HG02938 (cell line): Measurements from ENCODE around the gene C12orf42.

Experiments used
- ATAC-seq: cut with Tn5 transposase; IDR thresholded peaks from one replicate; pipeline ENCODE4 v1.9.1; 2021; ENCODE audit warnings: mild to moderate bottlenecking, moderate library complexity; ENCODE audit not compliant: unreplicated experiment

Gene C12orf42

DNA sequence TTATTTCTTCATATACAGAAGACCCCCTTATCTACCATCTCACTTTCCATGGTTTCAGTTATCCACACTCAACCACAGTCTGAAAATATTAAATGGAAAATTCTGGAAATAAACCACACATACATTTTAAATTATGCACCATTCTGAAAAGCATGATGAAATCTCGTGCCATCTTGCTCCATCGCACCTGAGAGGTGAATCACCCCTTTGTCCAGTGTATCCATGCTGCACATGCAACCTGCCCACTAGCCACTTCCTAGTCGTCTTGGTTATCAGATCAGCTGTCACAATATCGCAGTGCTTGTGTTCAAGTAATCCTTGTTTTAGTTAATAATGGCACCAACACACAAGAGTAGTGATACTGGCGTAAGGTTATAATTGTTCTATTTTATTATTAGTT is 145.7 kb downstream of the C12orf42 start:
- no peak for ATAC-seq

DNA sequence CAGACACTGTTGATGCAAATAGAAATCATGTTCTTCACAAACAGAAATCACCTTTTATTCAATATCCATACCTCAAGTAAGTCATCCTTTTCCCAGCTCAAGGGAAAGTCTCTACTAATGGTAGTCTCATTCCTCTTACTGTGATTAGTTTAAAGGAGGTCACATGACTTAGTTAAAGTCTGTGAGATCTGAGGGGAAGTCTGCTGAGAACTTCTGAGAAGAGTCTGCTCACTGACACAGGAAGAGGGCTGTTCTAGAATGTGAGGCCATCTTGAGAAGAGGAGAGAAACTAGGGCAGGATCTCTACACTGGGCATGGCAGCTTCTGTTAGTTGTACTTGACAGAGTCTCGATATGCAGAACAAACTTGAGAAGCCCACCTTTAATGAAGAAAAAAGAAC is 146.8 kb downstream of the C12orf42 start:
- ATAC-seq: no peak

DNA sequence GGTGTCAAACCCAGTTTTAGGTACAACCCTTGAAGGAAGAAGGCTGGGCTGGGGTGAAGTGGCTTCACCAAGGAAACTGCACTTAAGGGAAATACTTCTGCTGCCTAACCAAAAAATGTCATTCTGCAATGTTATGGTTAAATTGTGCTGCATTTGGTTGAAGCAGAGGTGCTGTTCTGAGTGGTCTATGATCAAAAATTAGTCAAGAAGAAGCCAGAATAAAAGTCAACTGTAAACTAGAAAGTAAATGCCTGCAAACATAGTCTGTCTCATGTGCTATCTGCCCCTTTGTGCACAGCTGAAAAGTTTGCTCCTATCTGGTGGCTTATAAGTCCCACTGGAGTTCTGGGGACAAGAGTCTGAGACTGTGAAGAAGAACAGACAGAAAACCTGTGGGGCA is 158.8 kb downstream of the C12orf42 start:
- ATAC-seq: no peak

GRCh38 chr12:103334466-103334865 is 161.3 kb downstream of the C12orf42 start:
- ATAC-seq: no peak

GRCh38 chr12:103333676-103334075 is 162.1 kb downstream of the C12orf42 start:
- no peak for ATAC-seq

GRCh38 chr12:103331643-103332042 is 164.1 kb downstream of the C12orf42 start:
- no peak for ATAC-seq

- ATAC-seq: no peak
Observed at GRCh38 chr12:103330672-103331071, 165.1 kb downstream of the C12orf42 start.

DNA sequence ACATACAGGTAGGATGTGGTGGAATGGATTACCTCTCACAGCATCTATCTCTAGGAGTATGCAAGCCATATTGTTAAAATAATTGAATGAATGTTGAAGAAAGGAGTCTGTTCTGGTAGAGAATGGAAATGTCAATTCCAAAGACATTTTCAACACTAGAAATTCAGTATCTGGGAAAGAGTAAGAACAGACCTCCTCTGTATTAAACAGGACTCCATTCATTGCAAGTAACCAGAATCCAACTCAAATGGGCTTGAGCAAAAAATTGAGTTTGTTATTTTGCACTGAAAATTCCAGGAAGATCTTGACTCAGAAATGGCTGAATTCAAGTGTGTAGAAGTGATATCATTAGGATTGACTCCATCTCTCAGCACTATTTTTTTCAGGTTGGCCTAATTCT is 168.1 kb downstream of the C12orf42 start:
- no peak for ATAC-seq

DNA sequence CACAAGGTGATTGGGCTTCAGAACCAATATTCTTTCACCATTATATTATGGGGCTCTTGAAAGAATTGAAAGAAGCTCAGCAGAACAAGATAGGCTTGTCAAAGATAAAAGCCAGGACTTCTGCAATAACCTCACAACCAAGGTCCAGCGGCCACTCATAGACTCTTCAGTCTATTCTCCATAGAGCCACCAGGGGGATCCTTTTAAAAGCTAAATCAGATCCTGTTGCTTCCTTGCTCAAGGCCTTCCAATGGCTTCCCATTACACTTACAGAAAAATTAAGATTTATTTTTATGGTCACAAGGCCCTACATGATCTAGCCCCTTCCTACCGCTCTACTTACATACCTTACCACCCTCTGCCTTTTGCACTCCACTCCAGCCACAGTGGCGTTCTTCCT is 169.6 kb downstream of the C12orf42 start:
- no peak for ATAC-seq

- no peak for ATAC-seq
Observed at GRCh38 chr12:103318566-103318965, 177.2 kb downstream of the C12orf42 start.

- no peak for ATAC-seq
Observed at GRCh38 chr12:103317220-103317619, 178.5 kb downstream of the C12orf42 start.

- ATAC-seq: no peak
Observed at GRCh38 chr12:103314786-103315185, 181.0 kb downstream of the C12orf42 start.

- no peak for ATAC-seq
Observed at GRCh38 chr12:103313894-103314293, 181.9 kb downstream of the C12orf42 start.

GRCh38 chr12:103312742-103313354 is 182.9 kb downstream of the C12orf42 start:
- no peak for ATAC-seq

DNA sequence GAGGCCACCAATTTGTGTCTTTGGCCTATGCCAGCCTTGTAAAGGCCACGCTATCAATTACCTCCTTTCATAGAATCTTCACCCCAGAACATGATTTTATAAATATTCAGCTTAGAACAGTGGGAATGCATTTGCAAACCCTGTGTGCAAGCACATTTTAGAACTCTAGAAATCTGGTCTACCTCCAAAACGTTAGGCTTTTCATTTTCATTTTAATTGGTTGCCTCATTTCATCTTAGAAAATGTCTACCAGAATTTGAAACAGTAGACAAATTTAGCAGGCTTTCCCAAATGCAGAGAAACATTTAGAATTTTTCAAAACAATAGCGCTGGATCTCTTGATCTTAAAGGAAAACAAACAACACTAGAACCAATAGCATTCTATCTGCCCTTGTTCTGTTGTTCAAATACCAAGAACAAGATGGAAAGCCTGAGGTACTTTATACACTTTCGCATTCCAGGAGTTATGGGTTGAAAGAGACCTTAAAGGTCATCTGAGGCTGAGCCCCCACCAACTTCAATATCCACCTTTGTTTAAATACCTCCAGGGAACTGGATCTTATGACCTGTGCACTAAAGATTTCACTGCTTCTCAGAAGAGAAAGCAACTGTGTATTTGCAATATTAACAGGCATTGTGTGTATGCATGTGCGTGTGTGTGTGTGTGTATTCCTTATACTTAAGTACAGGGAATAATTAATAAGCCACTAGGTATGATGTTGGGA is 185.1 kb downstream of the C12orf42 start:
- ATAC-seq: no peak

DNA sequence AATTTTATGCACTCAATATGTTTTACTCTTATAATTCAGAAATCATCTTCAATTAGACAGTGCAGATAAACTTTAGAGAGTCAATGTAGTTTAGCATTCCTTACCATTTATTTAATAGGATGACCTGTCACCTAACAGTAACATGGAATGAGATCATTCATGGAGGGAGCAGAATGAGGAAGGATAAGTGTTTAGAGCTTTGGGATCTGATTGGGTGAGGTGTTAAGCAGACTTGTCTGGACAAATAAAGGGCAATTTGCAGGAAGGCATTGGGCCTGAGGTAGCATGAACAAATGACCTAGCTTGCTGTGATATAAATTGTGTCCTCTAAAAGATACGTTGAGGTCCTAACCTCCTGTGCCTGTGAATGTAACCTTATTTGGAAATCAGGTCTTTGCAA is 187.4 kb downstream of the C12orf42 start:
- ATAC-seq: no peak

DNA sequence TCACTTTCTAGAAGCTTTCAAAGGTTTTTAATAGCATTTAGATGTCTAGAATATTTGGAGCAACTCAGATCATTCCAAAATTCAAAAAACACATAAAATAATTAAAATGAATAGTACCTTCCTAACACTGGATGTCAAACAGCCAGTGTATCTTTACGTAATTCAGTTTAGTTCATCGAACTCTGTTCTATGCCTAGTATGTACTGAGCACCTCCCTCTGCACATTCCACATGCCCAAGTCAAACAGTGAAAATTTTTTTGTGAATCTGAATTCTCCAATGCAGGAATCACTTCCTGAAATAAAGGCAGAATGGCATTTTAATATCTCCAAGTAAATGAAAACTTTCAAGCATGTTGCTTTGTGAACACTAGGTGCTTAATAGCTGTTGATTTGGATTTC is 192.3 kb downstream of the C12orf42 start:
- no peak for ATAC-seq

GRCh38 chr12:103301642-103302591 is 193.9 kb downstream of the C12orf42 start:
- ATAC-seq: no peak

GRCh38 chr12:103288016-103288415 is 207.8 kb downstream of the C12orf42 start:
- no peak for ATAC-seq

DNA sequence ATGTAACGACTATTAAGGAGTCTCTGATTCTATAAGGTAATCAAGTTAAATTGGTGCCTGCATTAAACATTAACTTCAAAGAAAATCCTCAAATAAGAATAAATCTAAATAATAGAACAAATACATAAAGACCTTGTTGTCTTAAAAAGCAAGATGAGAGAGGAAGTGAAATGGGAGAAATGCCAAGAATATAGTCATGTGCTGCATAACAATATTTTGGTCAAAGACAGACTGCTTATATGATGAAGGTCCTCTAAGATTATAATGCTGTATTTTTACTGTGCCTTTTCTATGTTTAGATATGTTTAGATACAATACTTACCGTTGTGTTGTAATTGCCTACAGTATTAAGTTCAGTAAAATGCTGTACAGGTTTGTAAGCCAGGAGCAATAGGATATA is 213.6 kb downstream of the C12orf42 start:
- no peak for ATAC-seq

DNA sequence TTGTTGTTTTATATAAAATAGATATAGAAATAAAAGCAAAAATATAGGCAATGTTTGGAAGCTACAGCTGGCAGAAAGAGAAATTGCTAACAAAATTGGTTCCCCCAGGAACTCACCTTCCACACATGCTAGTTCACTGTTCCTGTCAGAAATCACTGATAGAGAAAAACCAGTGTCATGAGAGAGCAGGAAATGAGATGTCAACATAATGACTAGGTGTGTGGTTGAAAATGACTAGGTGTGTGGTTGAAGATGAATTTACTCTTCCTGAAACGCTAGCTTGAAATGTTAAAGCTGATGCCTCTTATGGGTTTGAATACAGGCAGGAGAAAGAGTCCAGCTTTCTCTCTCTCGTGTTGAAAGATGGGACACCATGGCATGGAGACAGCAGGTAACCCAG is 216.3 kb downstream of the C12orf42 start:
- peak; percentile 98 for ATAC-seq

GRCh38 chr12:103278329-103278728 is 217.4 kb downstream of the C12orf42 start:
- no peak for ATAC-seq
